C4-2B (cell line): ENCODE data around the gene PLPPR4.

Source experiments
- H3K27ac ChIP-seq: fragments of 450-650 bp; 2 replicates; pipeline ENCODE4 v1.5.1; 2017
- ZFX ChIP-seq: fragments of 450-650 bp; IDR thresholded peaks from 2 replicates; pipeline ENCODE4 v1.6.1; 2017
- TF ChIP-seq, protein P1 (sequence below): fragments of 450-650 bp; conservative IDR thresholded peaks from 2 replicates; pipeline ENCODE4 v1.5.1; 2017; ENCODE audit warnings: mild to moderate bottlenecking

The PLPPR4 gene, protein sequence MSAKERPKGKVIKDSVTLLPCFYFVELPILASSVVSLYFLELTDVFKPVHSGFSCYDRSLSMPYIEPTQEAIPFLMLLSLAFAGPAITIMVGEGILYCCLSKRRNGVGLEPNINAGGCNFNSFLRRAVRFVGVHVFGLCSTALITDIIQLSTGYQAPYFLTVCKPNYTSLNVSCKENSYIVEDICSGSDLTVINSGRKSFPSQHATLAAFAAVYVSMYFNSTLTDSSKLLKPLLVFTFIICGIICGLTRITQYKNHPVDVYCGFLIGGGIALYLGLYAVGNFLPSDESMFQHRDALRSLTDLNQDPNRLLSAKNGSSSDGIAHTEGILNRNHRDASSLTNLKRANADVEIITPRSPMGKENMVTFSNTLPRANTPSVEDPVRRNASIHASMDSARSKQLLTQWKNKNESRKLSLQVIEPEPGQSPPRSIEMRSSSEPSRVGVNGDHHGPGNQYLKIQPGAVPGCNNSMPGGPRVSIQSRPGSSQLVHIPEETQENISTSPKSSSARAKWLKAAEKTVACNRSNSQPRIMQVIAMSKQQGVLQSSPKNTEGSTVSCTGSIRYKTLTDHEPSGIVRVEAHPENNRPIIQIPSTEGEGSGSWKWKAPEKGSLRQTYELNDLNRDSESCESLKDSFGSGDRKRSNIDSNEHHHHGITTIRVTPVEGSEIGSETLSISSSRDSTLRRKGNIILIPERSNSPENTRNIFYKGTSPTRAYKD

DNA sequence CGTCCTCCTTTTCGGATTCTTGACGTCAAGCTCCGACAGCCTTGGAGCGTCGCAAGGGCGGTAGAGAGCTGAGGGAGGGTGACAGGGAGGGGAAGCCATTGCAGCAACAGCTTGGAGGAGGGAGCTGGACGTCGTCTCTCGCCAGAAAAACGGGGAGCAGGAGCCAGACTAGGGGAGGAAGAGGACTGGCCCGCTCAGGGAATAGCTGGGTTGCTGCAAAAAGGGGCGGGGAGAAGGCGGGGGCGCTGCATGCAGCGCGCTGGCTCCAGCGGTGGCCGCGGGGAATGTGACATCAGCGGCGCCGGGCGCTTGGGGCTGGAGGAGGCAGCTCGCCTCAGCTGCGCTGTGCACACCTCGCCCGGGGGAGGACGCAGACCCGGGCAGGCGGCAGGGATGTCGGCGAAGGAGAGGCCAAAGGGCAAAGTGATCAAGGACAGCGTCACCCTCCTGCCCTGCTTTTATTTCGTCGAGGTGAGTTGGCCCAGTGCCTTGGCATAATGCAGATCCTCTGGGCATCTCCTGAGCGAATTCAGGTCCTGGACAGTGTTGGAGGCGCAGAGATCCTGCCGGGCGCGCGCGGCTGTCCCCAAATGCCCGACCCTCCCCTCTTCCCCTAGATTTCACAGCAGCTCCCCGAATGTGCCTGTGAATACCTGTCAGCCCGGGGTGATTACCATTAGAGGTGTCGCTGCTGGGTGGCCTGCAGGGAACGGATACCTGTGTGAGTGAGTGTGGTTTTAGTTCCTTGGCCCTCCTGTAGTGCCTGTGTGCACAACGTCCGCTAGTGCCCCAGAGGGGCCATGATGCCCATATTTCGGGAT lies at the start of gene PLPPR4:
Gene PLPPR4 (plus strand): TSS at position 292 of the 821 bp plus-strand sequence. CDS start 102 bp downstream, at position 394.
- TF ChIP-seq, protein P1, sequence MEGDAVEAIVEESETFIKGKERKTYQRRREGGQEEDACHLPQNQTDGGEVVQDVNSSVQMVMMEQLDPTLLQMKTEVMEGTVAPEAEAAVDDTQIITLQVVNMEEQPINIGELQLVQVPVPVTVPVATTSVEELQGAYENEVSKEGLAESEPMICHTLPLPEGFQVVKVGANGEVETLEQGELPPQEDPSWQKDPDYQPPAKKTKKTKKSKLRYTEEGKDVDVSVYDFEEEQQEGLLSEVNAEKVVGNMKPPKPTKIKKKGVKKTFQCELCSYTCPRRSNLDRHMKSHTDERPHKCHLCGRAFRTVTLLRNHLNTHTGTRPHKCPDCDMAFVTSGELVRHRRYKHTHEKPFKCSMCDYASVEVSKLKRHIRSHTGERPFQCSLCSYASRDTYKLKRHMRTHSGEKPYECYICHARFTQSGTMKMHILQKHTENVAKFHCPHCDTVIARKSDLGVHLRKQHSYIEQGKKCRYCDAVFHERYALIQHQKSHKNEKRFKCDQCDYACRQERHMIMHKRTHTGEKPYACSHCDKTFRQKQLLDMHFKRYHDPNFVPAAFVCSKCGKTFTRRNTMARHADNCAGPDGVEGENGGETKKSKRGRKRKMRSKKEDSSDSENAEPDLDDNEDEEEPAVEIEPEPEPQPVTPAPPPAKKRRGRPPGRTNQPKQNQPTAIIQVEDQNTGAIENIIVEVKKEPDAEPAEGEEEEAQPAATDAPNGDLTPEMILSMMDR, result no peak
- TF ChIP-seq ZFX, result no peak
- no peak within 1 kb of the TSS for H3K27ac ChIP-seq

DNA sequence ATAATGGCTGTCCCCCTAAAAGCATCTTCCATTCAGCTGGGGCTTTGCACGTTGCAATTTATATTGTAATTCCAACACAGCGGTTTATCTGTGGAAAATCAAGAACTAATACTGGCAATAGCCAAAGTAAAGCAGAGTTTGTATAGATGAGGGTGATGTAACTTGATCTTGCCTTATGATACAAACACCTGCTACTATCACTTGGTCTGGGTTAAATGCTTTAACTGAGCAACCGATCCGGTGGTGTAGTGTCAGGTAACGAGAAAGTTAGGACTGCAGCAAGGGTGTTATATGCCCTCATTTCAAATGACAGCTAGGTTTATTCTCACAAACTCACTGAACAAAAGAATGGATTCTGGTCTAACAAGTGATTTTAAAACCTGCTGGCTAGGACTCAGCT lies 47.3 kb upstream of the PLPPR4 start:
- TF ChIP-seq, protein P1, result no peak
- no peak for TF ChIP-seq ZFX
- H3K27ac ChIP-seq, result no peak overlapping the region

DNA sequence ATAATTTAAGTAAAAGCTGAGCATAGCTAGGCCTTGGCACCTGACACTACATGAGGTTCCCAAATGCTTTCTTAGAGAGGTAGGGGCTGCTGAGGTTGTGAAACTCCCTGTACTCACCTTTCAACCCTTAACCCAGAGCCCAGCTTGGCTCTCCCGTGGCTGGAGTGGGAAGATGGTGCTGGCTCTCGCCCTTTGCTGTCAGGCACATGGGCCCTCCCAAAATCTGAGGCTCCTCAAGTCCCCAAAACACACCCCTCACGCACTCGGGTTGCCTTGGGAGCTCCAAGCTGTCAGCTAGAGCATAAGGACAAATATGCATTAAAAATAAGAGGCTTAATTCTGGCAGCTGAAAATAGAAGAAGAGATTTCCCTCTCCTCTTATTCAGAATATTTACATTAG lies 46.7 kb upstream of the PLPPR4 start:
- TF ChIP-seq, protein P1, result no peak
- TF ChIP-seq ZFX, result no peak
- H3K27ac ChIP-seq, result no peak overlapping the region

DNA sequence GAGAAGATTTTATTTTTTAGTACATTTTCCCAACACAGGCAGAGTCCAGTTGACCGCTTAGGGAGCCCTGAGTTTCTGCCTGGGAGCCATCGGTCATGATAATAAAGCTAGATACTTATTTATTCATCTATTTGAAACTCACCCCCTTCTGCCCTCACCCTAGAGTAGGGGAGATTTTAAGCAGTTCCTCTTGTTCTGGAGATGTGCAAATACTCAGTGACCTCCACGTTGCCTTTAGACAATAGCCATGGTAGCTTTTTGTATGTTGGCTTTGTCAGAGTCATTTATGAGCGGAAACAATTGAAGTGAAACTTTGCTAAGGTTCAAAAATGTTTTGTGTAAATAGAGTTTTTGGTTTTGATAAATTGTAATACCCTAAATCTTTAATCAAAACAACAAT lies 45.7 kb upstream of the PLPPR4 start:
- no peak overlapping the region for H3K27ac ChIP-seq
- TF ChIP-seq, protein P1, result no peak
- no peak for TF ChIP-seq ZFX

DNA sequence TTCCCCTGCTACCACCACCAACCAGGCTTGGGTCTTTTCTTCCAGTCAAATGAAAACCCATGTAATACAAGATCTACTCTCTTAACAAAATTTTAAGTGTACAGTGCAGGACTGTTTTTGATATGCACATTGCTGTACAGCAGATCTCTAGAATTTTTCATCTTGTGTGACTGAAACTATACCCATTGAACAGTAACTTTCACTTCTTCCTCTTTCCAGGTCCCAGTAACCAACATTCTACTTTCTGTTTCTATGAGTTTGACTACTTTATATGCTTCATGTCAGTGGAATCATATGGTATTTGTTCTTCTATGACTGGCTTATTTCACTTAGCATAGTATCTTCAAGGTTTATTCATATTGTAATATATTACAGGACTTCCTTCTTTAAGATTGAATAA lies 45.3 kb upstream of the PLPPR4 start:
- H3K27ac ChIP-seq, result no peak overlapping the region
- TF ChIP-seq, protein P1, result no peak
- no peak for TF ChIP-seq ZFX

GRCh38 chr1:99227056-99227897 lies 37.0 kb upstream of the PLPPR4 start:
- no peak for TF ChIP-seq ZFX
- TF ChIP-seq, protein P1, result no peak
- H3K27ac ChIP-seq, result no peak overlapping the region
